ENCODE measurements around the gene FEN1.

Gene FEN1

GRCh38 chr11:61806785-61807184, 14.1 kb downstream of the FEN1 start:
- no peaks in the 10 kb centered on the region for H3K36me3 ChIP-seq (ENCODE audit: control insufficient read depth, insufficient read depth, low read length)
- H3K4me1 ChIP-seq (ENCODE audit: control insufficient read depth, insufficient read depth, low read length, poor library complexity, severe bottlenecking) = no peaks in the 10 kb centered on the region
- no peaks in the 10 kb centered on the region for H3K9me3 ChIP-seq (ENCODE audit: control insufficient read depth, low read length)
- H3K4me3 ChIP-seq (ENCODE audit: insufficient read depth, low read depth, low read length, poor library complexity, severe bottlenecking) = no peak overlapping the region
- no peak overlapping the region for H3K27ac ChIP-seq (ENCODE audit: insufficient read depth, low read length, poor library complexity, severe bottlenecking)
- no peak for DNase-seq
- no peaks in the 10 kb centered on the region for H3K27me3 ChIP-seq (replicated peaks; ENCODE audit: control insufficient read depth, insufficient read depth, low read length, poor library complexity, severe bottlenecking)

- H3K9me3 ChIP-seq (ENCODE audit: control insufficient read depth, low read length) = no peaks in the 10 kb centered on the region
- H3K36me3 ChIP-seq (ENCODE audit: control insufficient read depth, insufficient read depth, low read length) = no peaks in the 10 kb centered on the region
- no peak overlapping the region for H3K27ac ChIP-seq (ENCODE audit: insufficient read depth, low read length, poor library complexity, severe bottlenecking)
- peaks cover 10% of the 10 kb centered on the region for H3K4me1 ChIP-seq (ENCODE audit: control insufficient read depth, insufficient read depth, low read length, poor library complexity, severe bottlenecking)
- no peaks in the 10 kb centered on the region for H3K27me3 ChIP-seq (replicated peaks; ENCODE audit: control insufficient read depth, insufficient read depth, low read length, poor library complexity, severe bottlenecking)
- no peak for DNase-seq
- H3K4me3 ChIP-seq (ENCODE audit: insufficient read depth, low read depth, low read length, poor library complexity, severe bottlenecking) = no peak overlapping the region
Observed at GRCh38 chr11:61810671-61811175, 18.0 kb downstream of the FEN1 start.

- H3K4me1 ChIP-seq (ENCODE audit: control insufficient read depth, insufficient read depth, low read length, poor library complexity, severe bottlenecking) = peaks cover 21% of the 10 kb centered on the region
- no peak overlapping the region for H3K4me3 ChIP-seq (ENCODE audit: insufficient read depth, low read depth, low read length, poor library complexity, severe bottlenecking)
- DNase-seq = no peak
- H3K27ac ChIP-seq (ENCODE audit: insufficient read depth, low read length, poor library complexity, severe bottlenecking) = no peak overlapping the region
- no peaks in the 10 kb centered on the region for H3K9me3 ChIP-seq (ENCODE audit: control insufficient read depth, low read length)
- H3K36me3 ChIP-seq (ENCODE audit: control insufficient read depth, insufficient read depth, low read length) = no peaks in the 10 kb centered on the region
- H3K27me3 ChIP-seq (replicated peaks; ENCODE audit: control insufficient read depth, insufficient read depth, low read length, poor library complexity, severe bottlenecking) = peaks cover 6% of the 10 kb centered on the region
Observed at GRCh38 chr11:61811831-61812230, 19.1 kb downstream of the FEN1 start.

- no peak overlapping the region for H3K4me3 ChIP-seq (ENCODE audit: insufficient read depth, low read depth, low read length, poor library complexity, severe bottlenecking)
- peaks cover 6% of the 10 kb centered on the region for H3K27me3 ChIP-seq (replicated peaks; ENCODE audit: control insufficient read depth, insufficient read depth, low read length, poor library complexity, severe bottlenecking)
- no peak for DNase-seq
- no peaks in the 10 kb centered on the region for H3K36me3 ChIP-seq (ENCODE audit: control insufficient read depth, insufficient read depth, low read length)
- no peaks in the 10 kb centered on the region for H3K9me3 ChIP-seq (ENCODE audit: control insufficient read depth, low read length)
- H3K27ac ChIP-seq (ENCODE audit: insufficient read depth, low read length, poor library complexity, severe bottlenecking) = no peak overlapping the region
- peaks cover 25% of the 10 kb centered on the region for H3K4me1 ChIP-seq (ENCODE audit: control insufficient read depth, insufficient read depth, low read length, poor library complexity, severe bottlenecking)
Observed at GRCh38 chr11:61812736-61813411, 20.2 kb downstream of the FEN1 start.

GRCh38 chr11:61814247-61814957, 21.7 kb downstream of the FEN1 start:
- H3K36me3 ChIP-seq (ENCODE audit: control insufficient read depth, insufficient read depth, low read length) = no peaks in the 10 kb centered on the region
- H3K9me3 ChIP-seq (ENCODE audit: control insufficient read depth, low read length) = no peaks in the 10 kb centered on the region
- H3K27me3 ChIP-seq (replicated peaks; ENCODE audit: control insufficient read depth, insufficient read depth, low read length, poor library complexity, severe bottlenecking) = peaks cover 6% of the 10 kb centered on the region
- H3K27ac ChIP-seq (ENCODE audit: insufficient read depth, low read length, poor library complexity, severe bottlenecking) = no peak overlapping the region
- H3K4me3 ChIP-seq (ENCODE audit: insufficient read depth, low read depth, low read length, poor library complexity, severe bottlenecking) = peak overlapping the region; percentile 70
- H3K4me1 ChIP-seq (ENCODE audit: control insufficient read depth, insufficient read depth, low read length, poor library complexity, severe bottlenecking) = peaks cover 25% of the 10 kb centered on the region
- DNase-seq = no peak

- Histone ChIP-seq H3K27me3 (replicated peaks; ENCODE audit: control insufficient read depth, insufficient read depth, low read length, poor library complexity, severe bottlenecking) (peaks cover 6% of the 10 kb centered on the region), H3K27ac (ENCODE audit: insufficient read depth, low read length, poor library complexity, severe bottlenecking) (no peak overlapping the region), H3K4me1 (ENCODE audit: control insufficient read depth, insufficient read depth, low read length, poor library complexity, severe bottlenecking) (peaks cover 25% of the 10 kb centered on the region), H3K9me3 (ENCODE audit: control insufficient read depth, low read length) (no peaks in the 10 kb centered on the region), H3K36me3 (ENCODE audit: control insufficient read depth, insufficient read depth, low read length) (no peaks in the 10 kb centered on the region), H3K4me3 (ENCODE audit: insufficient read depth, low read depth, low read length, poor library complexity, severe bottlenecking) (peak overlapping the region; percentile 70)
- peak in 2 of 3 donors; percentile 42 to 45 for DNase-seq
Observed at GRCh38 chr11:61814958-61815789, 22.5 kb downstream of the FEN1 start.

GRCh38 chr11:61815790-61816735, 23.4 kb downstream of the FEN1 start:
- Histone ChIP-seq H3K9me3 (ENCODE audit: control insufficient read depth, low read length) (no peaks in the 10 kb centered on the region), H3K4me1 (ENCODE audit: control insufficient read depth, insufficient read depth, low read length, poor library complexity, severe bottlenecking) (peaks cover 25% of the 10 kb centered on the region), H3K27ac (ENCODE audit: insufficient read depth, low read length, poor library complexity, severe bottlenecking) (peak overlapping the region; percentile 25), H3K4me3 (ENCODE audit: insufficient read depth, low read depth, low read length, poor library complexity, severe bottlenecking) (peak overlapping the region; percentile 70), H3K27me3 (replicated peaks; ENCODE audit: control insufficient read depth, insufficient read depth, low read length, poor library complexity, severe bottlenecking) (peaks cover 6% of the 10 kb centered on the region), H3K36me3 (ENCODE audit: control insufficient read depth, insufficient read depth, low read length) (no peaks in the 10 kb centered on the region)
- peak; percentile 16 to 59 (median 39) for DNase-seq

GRCh38 chr11:61816736-61817455, 24.2 kb downstream of the FEN1 start, which contains the start of gene FADS1:
Gene FADS1 (minus strand): TSS chr11:61817003. CDS start chr11:61816929, 74 bp downstream.
- peak within 1 kb of the TSS; percentile 25 for H3K27ac ChIP-seq (ENCODE audit: insufficient read depth, low read length, poor library complexity, severe bottlenecking)
- peak; percentile 38 to 71 (median 63) for DNase-seq
- no peaks in the 10 kb centered on the region for H3K36me3 ChIP-seq (ENCODE audit: control insufficient read depth, insufficient read depth, low read length)
- H3K4me1 ChIP-seq (ENCODE audit: control insufficient read depth, insufficient read depth, low read length, poor library complexity, severe bottlenecking) = peaks cover 25% of the 10 kb centered on the region
- no peaks in the 10 kb centered on the region for H3K9me3 ChIP-seq (ENCODE audit: control insufficient read depth, low read length)
- H3K4me3 ChIP-seq (ENCODE audit: insufficient read depth, low read depth, low read length, poor library complexity, severe bottlenecking) = peak within 1 kb of the TSS; percentile 70
- peaks cover 6% of the 10 kb centered on the region for H3K27me3 ChIP-seq (replicated peaks; ENCODE audit: control insufficient read depth, insufficient read depth, low read length, poor library complexity, severe bottlenecking)

Data from effector memory CD4-positive, alpha-beta T cell (primary cell).